ENCODE data around the gene HOXB3. TPM values are rescaled to one million over a fixed set of nuclear protein-coding genes. Genes with fewer than 3 reads are reported as not detected.

HOXB3 gene
- total RNA-seq, 1 donor from 2014 or later: not detected

DNA sequence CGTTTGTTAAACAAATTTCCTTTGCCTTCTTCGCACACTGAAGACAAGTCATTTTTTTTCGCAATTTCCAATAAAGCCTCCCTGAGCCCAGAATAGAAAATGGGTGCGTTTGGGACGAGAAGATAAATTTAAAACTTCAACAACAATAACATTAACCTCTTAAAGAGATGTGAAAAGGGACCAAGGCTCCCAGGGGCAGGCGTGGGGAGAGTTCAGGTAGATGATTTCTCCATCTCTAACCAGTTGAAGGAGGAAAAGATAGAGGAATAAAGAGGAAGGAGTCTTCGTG lies 10.6 kb downstream of the HOXB3 start:
- H3K36me3 Mint-ChIP-seq (ENCODE audit: low read depth, unreplicated experiment): peaks cover 3% of the 10 kb centered on the region
- peak overlapping the region; percentile 64 for H3K27ac ChIP-seq (ENCODE audit: low read depth, low read length)
- peaks cover 36% of the 10 kb centered on the region for H3K9me3 Mint-ChIP-seq (ENCODE audit: unreplicated experiment)
- TF ChIP-seq, protein P1, sequence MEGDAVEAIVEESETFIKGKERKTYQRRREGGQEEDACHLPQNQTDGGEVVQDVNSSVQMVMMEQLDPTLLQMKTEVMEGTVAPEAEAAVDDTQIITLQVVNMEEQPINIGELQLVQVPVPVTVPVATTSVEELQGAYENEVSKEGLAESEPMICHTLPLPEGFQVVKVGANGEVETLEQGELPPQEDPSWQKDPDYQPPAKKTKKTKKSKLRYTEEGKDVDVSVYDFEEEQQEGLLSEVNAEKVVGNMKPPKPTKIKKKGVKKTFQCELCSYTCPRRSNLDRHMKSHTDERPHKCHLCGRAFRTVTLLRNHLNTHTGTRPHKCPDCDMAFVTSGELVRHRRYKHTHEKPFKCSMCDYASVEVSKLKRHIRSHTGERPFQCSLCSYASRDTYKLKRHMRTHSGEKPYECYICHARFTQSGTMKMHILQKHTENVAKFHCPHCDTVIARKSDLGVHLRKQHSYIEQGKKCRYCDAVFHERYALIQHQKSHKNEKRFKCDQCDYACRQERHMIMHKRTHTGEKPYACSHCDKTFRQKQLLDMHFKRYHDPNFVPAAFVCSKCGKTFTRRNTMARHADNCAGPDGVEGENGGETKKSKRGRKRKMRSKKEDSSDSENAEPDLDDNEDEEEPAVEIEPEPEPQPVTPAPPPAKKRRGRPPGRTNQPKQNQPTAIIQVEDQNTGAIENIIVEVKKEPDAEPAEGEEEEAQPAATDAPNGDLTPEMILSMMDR (IDR thresholded peaks at IDR 0.05; ENCODE audit: insufficient read depth, low read depth, low read length): no peak
- TF ChIP-seq EZH2 (IDR thresholded peaks at IDR 0.05; ENCODE audit: insufficient read depth, low read length): no peak
- no peaks in the 10 kb centered on the region for H3K9me3 ChIP-seq (ENCODE audit: insufficient read depth, low read depth, low read length)
- no peaks in the 10 kb centered on the region for H3K4me1 Mint-ChIP-seq (ENCODE audit: low read depth, unreplicated experiment)
- H3K27ac Mint-ChIP-seq (ENCODE audit: unreplicated experiment): no peak overlapping the region
- peak overlapping the region; percentile 43 for H3K4me3 ChIP-seq (ENCODE audit: insufficient read depth, low read depth, low read length)
- no peak for DNase-seq (ENCODE audit: low read depth)
- H3K9ac ChIP-seq (ENCODE audit: low read length): peak overlapping the region; percentile 82
- peak overlapping the region; percentile 84 for H3K4me2 ChIP-seq (ENCODE audit: low read length)
- H3K4me3 Mint-ChIP-seq (ENCODE audit: unreplicated experiment): no peak overlapping the region
- H2AFZ ChIP-seq (ENCODE audit: low read depth, low read length): no peak overlapping the region
- peaks cover 84% of the 10 kb centered on the region for H3K27me3 ChIP-seq (ENCODE audit: insufficient read depth, low read length)
- peaks cover 68% of the 10 kb centered on the region for H3K79me2 ChIP-seq (ENCODE audit: insufficient read depth, low read length)
- peaks cover 84% of the 10 kb centered on the region for H3K27me3 Mint-ChIP-seq (ENCODE audit: low read depth, unreplicated experiment)
- H3K36me3 ChIP-seq (ENCODE audit: insufficient read depth, low read length): no peaks in the 10 kb centered on the region
- no peak for FAIRE-seq
- H3K4me1 ChIP-seq (ENCODE audit: insufficient read depth, low read length): peaks cover 12% of the 10 kb centered on the region
- H4K20me1 ChIP-seq (ENCODE audit: insufficient read depth, low read length): peaks cover 4% of the 10 kb centered on the region

DNA sequence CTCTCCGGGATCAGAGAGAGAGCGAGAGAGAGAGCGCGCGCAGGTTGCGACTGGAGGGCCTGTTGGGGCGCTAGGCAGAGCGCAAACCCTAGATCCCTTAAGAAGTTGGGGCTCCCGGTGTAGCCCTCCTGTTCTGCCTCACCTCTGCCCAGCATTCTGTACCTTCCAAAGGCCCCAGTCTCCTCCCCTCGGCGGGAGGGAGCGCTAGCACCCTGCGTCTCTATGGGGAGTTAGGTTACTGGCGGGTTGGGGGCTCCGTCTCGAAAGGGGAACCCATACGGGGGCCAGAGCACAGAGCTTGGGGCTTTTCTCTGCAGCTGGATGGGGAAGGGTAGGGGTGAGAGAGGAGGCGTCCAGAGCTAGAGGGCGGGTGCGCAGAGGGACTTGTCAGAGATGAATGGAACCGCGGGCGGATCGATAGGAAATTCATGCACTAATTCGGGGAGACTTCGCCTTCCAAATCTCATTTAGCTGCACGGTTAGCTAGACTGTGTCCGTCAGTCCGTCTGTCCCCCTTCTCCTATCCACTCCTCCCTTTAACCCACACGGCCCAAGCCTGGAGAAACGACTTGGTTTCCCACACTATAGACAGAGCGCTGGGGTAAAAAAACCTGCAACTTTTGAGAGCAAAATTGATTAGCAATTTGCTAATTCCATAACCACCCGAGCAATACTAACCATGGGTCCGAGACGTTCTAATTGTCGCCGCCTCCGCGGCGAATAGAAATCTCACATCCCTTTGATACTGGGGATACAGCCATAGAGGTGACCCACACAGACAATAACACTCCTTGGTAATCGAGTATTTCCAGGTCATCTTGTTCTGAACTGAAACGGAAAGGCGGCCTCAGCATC lies 11.2 kb downstream of the HOXB3 start:
- Histone ChIP-seq H3K9me3 (ENCODE audit: insufficient read depth, low read depth, low read length) (no peaks in the 10 kb centered on the region), H3K27ac (ENCODE audit: low read depth, low read length) (peak overlapping the region; percentile 64), H3K4me3 (ENCODE audit: insufficient read depth, low read depth, low read length) (peak overlapping the region; percentile 43), H3K4me2 (ENCODE audit: low read length) (peak overlapping the region; percentile 84), H2AFZ (ENCODE audit: low read depth, low read length) (no peak overlapping the region), H3K36me3 (ENCODE audit: insufficient read depth, low read length) (no peaks in the 10 kb centered on the region), H3K4me1 (ENCODE audit: insufficient read depth, low read length) (peaks cover 13% of the 10 kb centered on the region), H3K27me3 (ENCODE audit: insufficient read depth, low read length) (peaks cover 86% of the 10 kb centered on the region), H3K9ac (ENCODE audit: low read length) (peak overlapping the region; percentile 82), H3K79me2 (ENCODE audit: insufficient read depth, low read length) (peaks cover 70% of the 10 kb centered on the region), H4K20me1 (ENCODE audit: insufficient read depth, low read length) (peaks cover 4% of the 10 kb centered on the region)
- peaks cover 36% of the 10 kb centered on the region for H3K9me3 Mint-ChIP-seq (ENCODE audit: unreplicated experiment)
- H3K4me3 Mint-ChIP-seq (ENCODE audit: unreplicated experiment): no peak overlapping the region
- no peaks in the 10 kb centered on the region for H3K4me1 Mint-ChIP-seq (ENCODE audit: low read depth, unreplicated experiment)
- DNase-seq (ENCODE audit: low read depth): peak; percentile 32
- H3K36me3 Mint-ChIP-seq (ENCODE audit: low read depth, unreplicated experiment): peaks cover 3% of the 10 kb centered on the region
- TF ChIP-seq EZH2 (IDR thresholded peaks at IDR 0.05; ENCODE audit: insufficient read depth, low read length): peak; percentile 75
- TF ChIP-seq, protein P1 (IDR thresholded peaks at IDR 0.05; ENCODE audit: insufficient read depth, low read depth, low read length): no peak
- H3K27ac Mint-ChIP-seq (ENCODE audit: unreplicated experiment): no peak overlapping the region
- H3K27me3 Mint-ChIP-seq (ENCODE audit: low read depth, unreplicated experiment): peaks cover 78% of the 10 kb centered on the region
- FAIRE-seq: no peak

All from astrocyte (in vitro differentiated cells and primary cell).